Activated CD8-positive, alpha-beta memory T cell treated with anti-CD3 and anti-CD28 coated beads for 36 hours (primary cell): ENCODE measurements around the gene DHX40. TPM values are rescaled to one million over a fixed set of nuclear protein-coding genes. Genes with fewer than 3 reads are reported as not detected.
"Not testable (repeated sequence)": the region's sequence is repeated elsewhere in the genome, so short reads cannot be mapped to it uniquely, and the experiment has no call there.

ENCODE experiments used
- CTCF ChIA-PET: fragments of 350-600 bp; sonication (Branson Sonifier 250); formaldehyde crosslinking; loops from one replicate; lab custom pipeline; 2021; ENCODE audit warnings: antibody characterized with exemption; lab: Charles Lee
- POLR2A ChIA-PET: fragments of 350-600 bp; sonication (Branson Sonifier 250); formaldehyde crosslinking; loops from one replicate; lab custom pipeline; 2021; ENCODE audit warnings: antibody characterized with exemption; lab: Charles Lee
- total RNA-seq, 2 experiments: library from RNA; stranded (reverse); gene quantifications; one replicate each; pipeline ENCODE4 v1.2.3, GENCODE V29; 2021

Gene DHX40
- total RNA-seq, 2 experiments from 2014 or later, result 21.3 to 22.2 TPM

GRCh38 chr17:59548985-59549384 is 16.4 kb upstream of the DHX40 start:
- CTCF ChIA-PET, POLR2A ChIA-PET: not testable (repeated sequence)

GRCh38 chr17:59550703-59551102 is 14.7 kb upstream of the DHX40 start:
- CTCF ChIA-PET, result no interaction called here
- POLR2A ChIA-PET, result no interaction called here

DNA sequence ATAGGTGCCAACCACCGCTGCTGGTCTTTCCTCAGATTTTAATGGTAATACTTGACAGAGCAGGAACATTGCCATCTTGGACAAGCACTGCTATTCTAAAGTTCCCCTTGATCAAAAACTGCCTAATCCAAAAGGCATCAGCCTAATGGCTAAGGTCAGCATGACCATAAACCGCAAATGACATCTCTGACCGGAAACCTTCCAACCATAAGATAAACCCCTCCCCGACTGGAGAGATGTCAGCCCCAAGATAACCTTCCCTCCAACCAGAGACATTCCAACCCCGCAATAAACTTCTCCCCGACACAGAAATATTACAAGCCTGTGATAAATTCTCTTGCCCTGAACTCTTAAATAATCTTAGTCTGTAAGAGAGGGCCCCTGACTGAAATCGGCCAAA is 7.4 kb upstream of the DHX40 start:
- ChIA-PET POLR2A (no interaction called here), CTCF (interaction anchor here (0.6 kb wide), 1 partner anchor 383 kb away, joined by 3 read pairs; no protein-coding TSS in a partner anchor)

DNA sequence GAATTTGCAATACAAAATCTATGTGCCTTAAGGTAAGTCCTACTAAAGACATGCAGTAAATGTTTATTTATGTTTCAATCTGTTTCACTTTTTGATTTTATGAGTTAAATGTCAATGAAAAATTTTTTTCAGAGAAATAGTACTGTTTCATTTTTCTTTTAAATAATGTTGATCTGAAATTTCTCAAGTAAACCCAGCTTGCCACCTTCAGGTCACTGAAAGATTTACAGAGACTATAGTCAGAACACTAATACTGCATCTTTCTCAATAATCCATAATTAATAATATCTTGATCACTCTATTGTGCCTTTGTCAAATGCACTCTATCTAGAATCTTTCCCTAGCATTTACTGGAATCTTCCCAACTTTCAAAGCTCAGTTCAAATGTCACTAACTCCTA is 6.5 kb upstream of the DHX40 start:
- CTCF ChIA-PET, result interaction anchor here (0.6 to 0.9 kb wide), 2 partner anchors 21 to 294 kb away, joined by 3 to 4 read pairs; no protein-coding TSS in a partner anchor
- POLR2A ChIA-PET, result no interaction called here

- CTCF ChIA-PET, result interaction anchor here (1.3 kb wide), 1 partner anchor 10 kb away, joined by 3 read pairs; no protein-coding TSS in a partner anchor
- POLR2A ChIA-PET, result no interaction called here
Observed at GRCh38 chr17:59561042-59561441, 4.4 kb upstream of the DHX40 start.

DNA sequence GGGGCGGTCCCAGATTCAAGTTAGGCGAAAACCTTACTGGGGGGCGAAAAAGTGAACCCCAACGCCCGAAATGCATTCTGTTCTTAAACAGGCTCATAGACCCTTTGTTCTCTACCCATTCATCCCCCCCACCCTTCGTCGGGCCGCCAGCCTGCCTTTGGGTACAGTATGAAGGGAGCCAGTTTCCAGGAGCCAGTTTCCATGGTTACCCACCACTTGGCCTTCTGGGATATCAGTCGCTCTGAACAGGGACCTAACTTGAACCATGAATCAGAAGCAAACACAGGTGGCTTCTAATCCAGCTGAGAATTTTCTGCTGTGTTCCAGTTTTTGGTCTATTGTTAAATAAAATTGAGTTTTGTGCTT is 532 bp downstream of the DHX40 start:
- POLR2A ChIA-PET, result interaction anchor here (1.6 kb wide), 1 partner anchor 54 kb away, joined by 5 read pairs; the partner anchor contains the start of gene CLTC
- CTCF ChIA-PET, result interaction anchor here (1.3 to 1.6 kb wide), 2 partner anchors 41 to 44 kb away, joined by 3 to 4 read pairs; no protein-coding TSS in a partner anchor

DNA sequence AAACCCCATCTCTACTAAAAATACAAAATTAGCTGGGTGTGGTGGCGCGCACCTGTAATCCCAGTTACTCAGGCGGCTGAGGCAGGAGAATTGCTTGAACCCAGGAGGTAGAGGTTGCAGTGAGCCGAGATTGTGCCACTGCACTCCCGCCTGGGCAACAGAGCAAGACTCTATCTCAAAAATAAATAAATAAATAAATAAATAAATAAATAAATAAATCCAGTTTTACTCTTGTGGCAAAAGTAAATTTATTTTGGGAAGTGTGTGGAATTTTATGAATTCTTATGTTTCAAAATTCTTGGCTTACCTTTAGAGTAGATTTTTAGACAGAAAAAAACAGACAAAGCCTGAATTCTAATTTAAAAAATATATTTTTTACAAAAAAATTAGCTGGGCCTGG is 3.7 kb downstream of the DHX40 start:
- POLR2A ChIA-PET, CTCF ChIA-PET: not testable (repeated sequence)

DNA sequence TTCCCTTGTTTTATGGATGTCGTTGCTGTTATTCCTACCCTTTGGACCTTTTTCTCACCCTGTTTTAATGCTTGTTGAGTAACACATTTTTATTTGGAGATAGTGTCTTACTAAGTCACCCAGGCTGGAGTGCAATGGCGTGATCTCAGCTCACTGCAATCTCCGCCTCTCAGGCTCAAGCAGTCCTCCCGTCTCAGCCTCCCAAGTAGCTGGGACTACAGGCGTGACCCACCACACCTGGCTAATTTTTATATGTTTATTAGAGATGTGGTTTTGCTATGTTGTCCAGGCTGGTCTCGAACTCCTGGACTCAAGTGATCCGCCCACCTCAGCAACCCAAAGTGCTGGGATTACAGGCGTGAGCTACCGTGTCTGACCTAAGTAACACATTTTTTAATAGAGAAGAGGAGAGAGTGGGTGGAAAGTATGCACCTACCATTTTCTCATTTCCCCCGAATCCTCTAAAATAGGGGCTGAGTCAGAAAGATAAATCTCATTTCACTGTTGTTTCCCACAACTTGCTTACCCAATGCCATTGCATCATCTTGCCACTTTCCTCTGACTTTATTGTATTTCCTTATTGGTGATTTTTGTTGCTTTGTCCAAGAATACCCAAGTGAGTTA is 7.0 kb downstream of the DHX40 start:
- CTCF ChIA-PET, result no interaction called here
- POLR2A ChIA-PET, result interaction anchor here (1.7 kb wide), 1 partner anchor 47 kb away, joined by 11 read pairs; the partner anchor contains the start of gene CLTC

- CTCF ChIA-PET, POLR2A ChIA-PET: not testable (repeated sequence)
Observed at GRCh38 chr17:59584168-59584567, 18.8 kb downstream of the DHX40 start.

- POLR2A ChIA-PET, result interaction anchor here (0.7 kb wide), 1 partner anchor 74 kb away, joined by 3 read pairs; no protein-coding TSS in a partner anchor
- CTCF ChIA-PET, result interaction anchor here (0.7 kb wide), 1 partner anchor 89 kb away, joined by 4 read pairs; no protein-coding TSS in a partner anchor
Observed at GRCh38 chr17:59600169-59600568, 34.8 kb downstream of the DHX40 start.

DNA sequence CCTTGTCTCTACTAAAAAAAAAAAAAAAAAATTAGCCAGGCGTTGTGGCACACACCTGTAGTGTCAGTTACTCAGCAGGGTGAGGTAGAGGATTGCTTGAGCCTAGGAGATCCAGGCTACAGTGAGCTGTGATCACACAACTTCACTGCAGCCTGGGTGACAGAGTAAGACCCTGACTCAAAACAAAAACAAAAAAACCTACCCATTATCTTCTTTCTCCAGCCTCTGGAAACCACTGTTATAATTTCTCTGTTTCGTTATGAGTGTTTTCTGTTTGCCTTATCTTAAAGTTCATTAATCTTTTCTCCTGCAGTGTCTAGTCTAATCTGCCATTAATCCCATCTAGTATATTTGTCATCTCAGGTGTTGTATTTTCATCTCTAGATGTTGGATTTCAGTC is 35.7 kb downstream of the DHX40 start:
- POLR2A ChIA-PET, result interaction anchor here (1.0 kb wide), 1 partner anchor 18 kb away, joined by 5 read pairs; the partner anchor contains the start of gene CLTC
- CTCF ChIA-PET, result interaction anchor here (0.6 to 0.7 kb wide), 5 partner anchors 41 to 1461 kb away, joined by 3 to 4 read pairs (median 3); no protein-coding TSS in a partner anchor

DNA sequence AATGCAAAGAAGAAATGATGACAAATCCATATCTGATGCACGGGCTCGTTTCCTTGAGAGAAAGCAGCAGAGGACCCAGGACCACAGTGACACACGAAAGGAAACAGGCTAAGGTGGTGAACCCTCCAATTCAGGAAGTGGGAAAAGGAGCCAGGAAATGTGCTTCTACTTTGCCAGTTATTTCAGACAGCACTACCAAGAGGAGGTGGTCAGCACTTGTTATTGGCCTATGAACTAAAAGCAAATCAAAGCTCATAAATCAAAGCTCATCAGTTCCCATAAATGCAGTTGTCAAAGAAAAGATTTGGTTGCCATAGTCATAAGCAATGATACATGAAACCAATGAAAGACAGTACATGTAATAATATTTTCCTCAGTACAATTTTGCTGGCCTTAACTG is 41.7 kb downstream of the DHX40 start:
- CTCF ChIA-PET, result interaction anchor here (0.9 to 1.0 kb wide), 2 partner anchors 42 to 50 kb away, joined by 3 to 4 read pairs; partner anchors contain the start of gene DHX40
- POLR2A ChIA-PET, result interaction anchor here (0.6 kb wide), 1 partner anchor 293 kb away, joined by 3 read pairs; no protein-coding TSS in a partner anchor

- ChIA-PET CTCF (interaction anchor here (0.9 kb wide), 1 partner anchor 51 kb away, joined by 4 read pairs; no protein-coding TSS in a partner anchor), POLR2A (no interaction called here)
Observed at GRCh38 chr17:59607817-59608403, 42.5 kb downstream of the DHX40 start.

GRCh38 chr17:59611503-59611902 is 46.1 kb downstream of the DHX40 start:
- POLR2A ChIA-PET, result no interaction called here
- CTCF ChIA-PET, result no interaction called here

- ChIA-PET CTCF (no interaction called here), POLR2A (no interaction called here)
Observed at GRCh38 chr17:59616253-59616920, 51.0 kb downstream of the DHX40 start.

DNA sequence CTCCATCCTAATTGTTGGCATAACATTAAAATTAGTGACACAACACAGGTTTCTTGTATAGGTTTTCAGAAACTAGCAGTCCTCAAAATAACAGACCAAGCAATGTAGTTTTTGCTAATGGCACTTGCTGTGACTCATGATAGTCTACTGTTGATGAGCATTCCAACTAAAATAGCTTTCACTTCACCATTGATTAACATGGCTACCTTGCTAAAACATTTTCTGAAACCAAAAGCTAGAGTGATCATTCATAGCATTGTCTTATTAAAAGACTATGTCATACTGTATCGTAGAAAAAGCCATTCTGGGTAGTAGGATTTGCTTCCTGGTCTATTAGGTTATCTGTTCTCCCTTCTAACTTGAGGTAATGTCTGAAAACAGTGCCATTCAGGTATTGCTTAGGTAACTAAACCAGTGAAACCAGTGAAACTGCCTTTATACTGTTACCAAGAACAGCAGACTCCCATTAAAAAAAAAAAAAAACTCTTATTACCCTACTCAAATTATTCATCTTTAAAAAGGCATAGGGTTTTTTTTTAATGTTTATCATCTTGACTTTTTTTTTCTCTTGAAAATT is 51.8 kb downstream of the DHX40 start:
- ChIA-PET CTCF (interaction anchor here (1.1 kb wide), 1 partner anchor 10 kb away, joined by 3 read pairs; no protein-coding TSS in a partner anchor), POLR2A (no interaction called here)

- POLR2A ChIA-PET, result interaction anchor here (0.5 to 1.8 kb wide), 10 partner anchors 16 to 773 kb away, joined by 3 to 11 read pairs (median 5); partner anchors contain the start of genes DHX40, PTRH2, USP32 and VMP1
- CTCF ChIA-PET, result interaction anchor here (0.6 to 2.0 kb wide), 6 partner anchors 28 to 219 kb away, joined by 3 to 5 read pairs (median 3); partner anchors contain the start of genes PTRH2 and VMP1
Observed at GRCh38 chr17:59619035-59619297, 53.6 kb downstream of the DHX40 start.

GRCh38 chr17:59619298-59620063 is 54.1 kb downstream of the DHX40 start, which contains the start of gene CLTC:
Gene CLTC, plus strand, starts transcription at chr17:59619895. Its CDS starts 237 bp downstream, at chr17:59620132.
- POLR2A ChIA-PET, result interaction anchor here (0.5 to 1.8 kb wide), 12 partner anchors 16 to 988 kb away, joined by 3 to 11 read pairs (median 4); partner anchors contain the start of genes DHX40, PTRH2, USP32 and VMP1
- CTCF ChIA-PET, result interaction anchor here (0.6 to 2.0 kb wide), 6 partner anchors 28 to 218 kb away, joined by 3 to 5 read pairs (median 3); partner anchors contain the start of genes PTRH2 and VMP1
